ENCODE results near the gene AGO3. TPM values are rescaled to one million over a fixed set of nuclear protein-coding genes. Genes with fewer than 3 reads are reported as not detected.

AGO3 gene
- total and polyA plus RNA-seq, 2 of the 13 experiments (the other 11 are each of a cell fraction or from before 2014, with no cell fraction given): 21.2 to 27.1 TPM

GRCh38 chr1:36088577-36089392 lies 157.9 kb downstream of the AGO3 start, which contains the start of gene ADPRS (continued):
- TF ChIP-seq ZNF280D (CRISPR knock-in tag; IDR thresholded peaks at IDR 0.05) (no peak), TBX2 (CRISPR knock-in tag; IDR thresholded peaks at IDR 0.05; ENCODE audit: borderline replicate concordance) (peak; percentile 91), NKX3-1 (CRISPR knock-in tag; IDR thresholded peaks at IDR 0.05) (peak; percentile 92; the same call in 1 of the 2 replicates), ZNF878 (CRISPR knock-in tag; IDR thresholded peaks at IDR 0.05) (no peak), ZFP90 (CRISPR knock-in tag; IDR thresholded peaks at IDR 0.05; ENCODE audit: borderline replicate concordance) (peak; percentile 75; the same call in 1 of the 2 replicates), ZNF503 (CRISPR knock-in tag; IDR thresholded peaks at IDR 0.05) (peak; percentile 66), NAIF1 (CRISPR knock-in tag; IDR thresholded peaks at IDR 0.05; ENCODE audit: borderline replicate concordance) (peak; percentile 75; the same call in 1 of the 2 replicates), CSRNP2 (CRISPR knock-in tag; conservative IDR thresholded peaks at IDR 0.05; ENCODE audit: low read depth) (no peak), RXRA (CRISPR knock-in tag; IDR thresholded peaks at IDR 0.05) (no peak; the same call in 1 of the 2 replicates), ZNF513 (CRISPR knock-in tag; conservative IDR thresholded peaks at IDR 0.05) (peak; percentile 40; the same call in 1 of the 2 replicates), ZNF205 (CRISPR knock-in tag; IDR thresholded peaks at IDR 0.05) (peak; percentile 97), MEIS2 (CRISPR knock-in tag; IDR thresholded peaks at IDR 0.05) (peak; percentile 84), ARID4A (CRISPR knock-in tag; IDR thresholded peaks at IDR 0.05; ENCODE audit: borderline replicate concordance) (peak; percentile 100), ZNF703 (CRISPR knock-in tag; IDR thresholded peaks at IDR 0.05; ENCODE audit: borderline replicate concordance) (peak; percentile 91), ELF4 (CRISPR knock-in tag; IDR thresholded peaks at IDR 0.05; ENCODE audit: borderline replicate concordance) (no peak; the same call in 1 of the 2 replicates)
